ENCODE data around the gene CD58. TPM values are rescaled to one million over a fixed set of nuclear protein-coding genes. Genes with fewer than 3 reads are reported as not detected.
"Not testable (repeated sequence)": the region's sequence is repeated elsewhere in the genome, so short reads cannot be mapped to it uniquely, and the experiment has no call there.

CD58 gene
- total RNA-seq, 1 donor from 2014 or later = 40.6 TPM

DNA sequence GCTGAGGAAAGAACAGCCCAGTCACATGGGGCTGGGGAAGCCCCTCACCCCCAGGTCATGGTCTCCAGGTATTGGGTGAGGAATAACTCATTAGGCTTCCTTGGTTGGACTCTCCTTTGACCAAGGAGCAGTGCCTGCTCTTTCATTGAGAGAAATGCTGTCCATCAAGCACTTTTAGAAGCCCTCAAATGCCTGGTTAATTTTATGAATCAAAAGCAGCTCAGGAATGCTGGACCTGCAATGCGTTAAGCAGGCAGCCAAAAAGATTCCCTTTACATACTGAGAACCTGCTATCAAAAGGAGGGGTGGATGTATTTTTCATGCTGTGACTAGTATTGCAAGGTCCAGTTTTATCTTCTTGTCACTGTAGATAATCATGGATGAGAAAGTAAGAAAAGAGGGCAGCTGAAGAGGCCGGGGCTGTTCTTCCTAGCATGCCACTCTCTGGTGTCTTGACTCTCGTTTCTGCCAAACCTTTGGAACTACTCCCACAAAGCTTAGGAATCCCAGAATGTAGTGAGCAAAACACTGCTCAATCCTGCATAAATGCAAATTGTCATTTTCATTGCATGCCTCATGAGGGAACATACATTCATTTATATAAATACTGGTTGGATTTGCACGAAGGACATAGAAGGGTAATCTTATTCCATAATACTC, 2.1 kb upstream of the CD58 start:
- no peaks in the 10 kb centered on the region for H3K27me3 Mint-ChIP-seq (ENCODE audit: low read depth)
- intact Hi-C loops (cut with micrococcal nuclease) = loop anchor here (10.0 kb wide), 1 partner anchor 162 kb away; no protein-coding TSS in a partner anchor
- H3K27ac Mint-ChIP-seq = no peak overlapping the region
- peaks cover 55% of the 10 kb centered on the region for H3K4me1 Mint-ChIP-seq (ENCODE audit: low read depth)
- no peaks in the 10 kb centered on the region for H3K9me3 Mint-ChIP-seq
- peaks cover 23% of the 10 kb centered on the region for H3K36me3 Mint-ChIP-seq (ENCODE audit: low read depth)
- H3K4me3 Mint-ChIP-seq (ENCODE audit: low read depth) = no peak overlapping the region
- DNase-seq (ENCODE audit: low spot score) = no peak

DNA sequence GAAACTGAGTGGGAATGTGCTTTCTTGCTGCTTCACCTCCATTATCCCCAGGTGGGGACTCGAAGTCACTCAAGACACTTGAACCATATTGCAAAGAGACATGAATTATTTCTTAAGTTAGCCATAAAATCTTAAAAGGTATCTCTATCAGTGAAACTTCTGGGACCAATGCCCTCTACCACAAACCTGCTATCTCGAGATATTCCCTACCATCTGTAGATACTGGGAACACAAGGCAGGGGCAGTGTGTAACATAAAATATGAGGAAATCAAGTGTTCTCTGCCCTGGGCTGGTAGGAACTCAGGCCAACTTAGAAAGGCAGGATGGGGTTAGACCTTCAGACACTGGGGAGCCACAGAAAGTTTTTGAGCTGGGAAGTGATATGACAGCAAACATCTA, 1.3 kb upstream of the CD58 start:
- no peaks in the 10 kb centered on the region for H3K27me3 Mint-ChIP-seq (ENCODE audit: low read depth)
- no peak for DNase-seq (ENCODE audit: low spot score)
- intact Hi-C loops (cut with micrococcal nuclease) = loop anchor here (10.0 kb wide), 1 partner anchor 163 kb away; no protein-coding TSS in a partner anchor
- peak overlapping the region; percentile 84 for H3K27ac Mint-ChIP-seq
- H3K9me3 Mint-ChIP-seq = no peaks in the 10 kb centered on the region
- H3K4me1 Mint-ChIP-seq (ENCODE audit: low read depth) = peaks cover 59% of the 10 kb centered on the region
- H3K4me3 Mint-ChIP-seq (ENCODE audit: low read depth) = peak overlapping the region; percentile 97
- peaks cover 27% of the 10 kb centered on the region for H3K36me3 Mint-ChIP-seq (ENCODE audit: low read depth)

DNA sequence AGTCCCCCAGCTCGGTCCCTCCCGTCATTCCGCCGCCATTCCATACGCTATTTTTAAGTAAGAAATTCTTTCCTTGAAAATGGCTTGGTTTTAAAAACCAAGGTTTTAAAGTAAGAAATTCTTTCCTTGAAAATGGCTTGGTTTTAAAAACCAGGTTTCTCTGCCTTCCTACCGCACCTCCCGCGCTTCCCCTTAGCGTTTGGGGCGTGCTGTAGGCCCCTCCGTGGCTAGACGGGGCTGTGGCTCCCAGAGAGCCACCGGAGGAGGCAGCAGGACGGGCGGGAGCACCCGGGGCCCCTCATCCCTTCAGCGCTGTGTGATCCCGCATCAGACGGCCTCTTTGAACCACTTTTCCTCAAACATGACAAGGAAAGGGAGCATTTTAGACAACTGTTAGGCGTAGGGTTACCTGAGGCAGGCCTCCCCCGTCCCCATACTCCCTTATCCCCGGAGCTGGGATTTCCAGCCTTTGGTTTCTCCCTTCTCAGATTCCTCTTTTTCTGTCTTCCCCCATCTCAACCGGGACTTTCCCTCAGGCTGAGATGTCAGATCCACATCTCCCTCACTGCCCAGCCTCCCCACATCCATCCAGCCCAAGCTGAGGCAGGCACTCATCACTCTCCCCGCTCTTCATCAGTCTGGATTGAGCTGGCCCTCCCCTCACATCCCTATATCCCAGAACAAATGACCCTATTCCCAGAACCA, 541 bp upstream of the CD58 start:
- intact Hi-C loops (cut with micrococcal nuclease) = loop anchor here (10.0 kb wide), 1 partner anchor 163 kb away; no protein-coding TSS in a partner anchor
- H3K27me3 Mint-ChIP-seq (ENCODE audit: low read depth) = no peaks in the 10 kb centered on the region

DNA sequence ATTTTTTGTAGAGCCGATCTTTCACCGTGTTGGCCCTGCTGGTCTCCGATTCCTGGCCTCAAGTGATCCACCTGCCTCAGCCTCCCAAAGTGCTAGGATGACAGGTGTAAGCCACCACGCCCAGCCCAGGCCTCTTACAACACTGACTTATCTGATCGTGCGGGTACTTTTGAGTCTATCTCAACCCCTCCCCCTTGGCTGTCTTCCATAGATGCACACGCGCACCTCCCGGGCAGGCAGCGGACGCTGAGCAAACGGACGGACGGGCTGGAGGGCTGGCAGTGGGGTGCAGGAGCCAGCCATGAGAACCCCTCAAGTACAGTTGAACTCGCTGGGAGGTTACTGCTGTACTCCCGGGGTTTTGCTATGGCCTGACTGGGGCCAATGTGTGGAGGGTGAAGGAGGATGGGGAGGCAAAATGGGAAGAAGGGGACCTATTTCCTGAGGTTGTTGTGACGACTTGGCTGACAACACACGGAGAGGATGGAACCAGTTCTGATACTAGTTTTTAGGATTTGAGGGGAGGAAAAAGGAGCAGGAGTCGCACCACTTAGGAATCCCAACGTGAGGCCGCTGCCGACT, 959 bp downstream of the CD58 start:
- intact Hi-C loops (cut with micrococcal nuclease) = loop anchor here (2.0 to 10.0 kb wide), 2 partner anchors 61 to 165 kb away; no protein-coding TSS in a partner anchor
- peak overlapping the region; percentile 97 for H3K4me3 Mint-ChIP-seq (ENCODE audit: low read depth)
- H3K27me3 Mint-ChIP-seq (ENCODE audit: low read depth) = no peaks in the 10 kb centered on the region
- peak; percentile 28 for DNase-seq (ENCODE audit: low spot score)
- H3K27ac Mint-ChIP-seq = peak overlapping the region; percentile 91
- H3K9me3 Mint-ChIP-seq = peaks cover 3% of the 10 kb centered on the region
- peaks cover 62% of the 10 kb centered on the region for H3K4me1 Mint-ChIP-seq (ENCODE audit: low read depth)
- H3K36me3 Mint-ChIP-seq (ENCODE audit: low read depth) = peaks cover 44% of the 10 kb centered on the region

More for the DNA sequence above, 541 bp upstream of the CD58 start:
- DNase-seq (ENCODE audit: low spot score) = no peak
- Mint-ChIP-seq H3K4me1 (ENCODE audit: low read depth) (peaks cover 61% of the 10 kb centered on the region), H3K9me3 (no peaks in the 10 kb centered on the region), H3K36me3 (ENCODE audit: low read depth) (peaks cover 32% of the 10 kb centered on the region), H3K27ac (peak overlapping the region; percentile 84), H3K4me3 (ENCODE audit: low read depth) (peak overlapping the region; percentile 97)

DNA sequence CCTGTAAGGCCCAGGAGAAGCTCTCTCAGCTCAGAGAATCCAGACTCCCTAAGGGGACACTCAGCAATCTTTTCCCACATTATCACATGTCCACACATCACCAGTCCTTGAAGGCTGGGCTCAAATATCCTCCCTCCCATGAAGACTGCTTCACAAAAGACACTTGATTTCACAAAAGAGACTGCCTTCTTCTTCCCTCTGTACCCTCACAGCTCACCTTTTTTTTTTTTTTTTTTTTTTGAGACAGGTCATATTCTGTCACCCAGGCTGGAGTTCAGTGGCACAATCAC, 1.5 kb downstream of the CD58 start:
- Mint-ChIP-seq H3K27ac (peak overlapping the region; percentile 40), H3K9me3 (peaks cover 8% of the 10 kb centered on the region), H3K4me3 (ENCODE audit: low read depth) (peak overlapping the region; percentile 97), H3K36me3 (ENCODE audit: low read depth) (peaks cover 50% of the 10 kb centered on the region), H3K4me1 (ENCODE audit: low read depth) (peaks cover 61% of the 10 kb centered on the region), H3K27me3 (ENCODE audit: low read depth) (no peaks in the 10 kb centered on the region)
- intact Hi-C loops (cut with micrococcal nuclease) = loop anchor here (2.0 kb wide), 1 partner anchor 61 kb away; no protein-coding TSS in a partner anchor
- no peak for DNase-seq (ENCODE audit: low spot score)

DNA sequence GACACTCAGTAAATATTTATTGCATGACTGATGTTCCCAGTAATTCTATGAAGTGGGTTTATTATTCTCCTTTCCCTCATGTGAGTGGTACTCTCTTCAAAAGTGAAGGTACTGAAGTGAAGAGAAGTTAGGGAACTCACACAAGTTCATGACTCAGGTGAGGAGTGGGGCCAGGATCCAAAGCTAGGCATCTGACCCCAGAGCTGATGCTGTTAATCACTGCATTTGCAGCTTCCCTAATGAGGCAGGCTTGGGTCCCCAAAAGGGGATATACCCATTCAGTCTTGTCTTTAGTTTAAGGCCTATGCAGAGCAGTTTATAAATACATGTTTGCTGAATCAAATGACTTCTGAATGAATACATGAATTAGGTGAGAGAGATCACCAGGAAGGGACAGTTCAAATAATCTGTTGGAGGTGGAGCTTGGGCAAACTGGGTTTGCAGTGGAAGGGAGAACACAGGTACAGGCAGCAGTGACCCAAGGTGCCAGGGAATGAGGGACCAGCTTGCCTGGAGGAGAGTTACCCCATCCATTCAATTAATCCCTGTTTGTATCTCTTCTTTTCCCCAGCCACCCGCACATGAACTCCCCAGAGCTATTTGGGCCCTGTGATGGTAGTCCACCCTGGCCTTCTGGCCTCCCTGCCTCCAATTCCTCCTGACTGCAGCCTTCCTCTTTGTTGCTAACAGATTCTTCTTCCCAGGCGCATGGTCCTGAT, 2.0 kb downstream of the CD58 start:
- Mint-ChIP-seq H3K27me3 (ENCODE audit: low read depth) (no peaks in the 10 kb centered on the region), H3K27ac (peak overlapping the region; percentile 76), H3K36me3 (ENCODE audit: low read depth) (peaks cover 55% of the 10 kb centered on the region), H3K9me3 (peaks cover 13% of the 10 kb centered on the region), H3K4me3 (ENCODE audit: low read depth) (peak overlapping the region; percentile 97), H3K4me1 (ENCODE audit: low read depth) (peaks cover 61% of the 10 kb centered on the region)
- intact Hi-C loops (cut with micrococcal nuclease) = loop anchor here (1.0 to 2.0 kb wide), 2 partner anchors 10 to 60 kb away; no protein-coding TSS in a partner anchor
- DNase-seq (ENCODE audit: low spot score) = no peak

DNA sequence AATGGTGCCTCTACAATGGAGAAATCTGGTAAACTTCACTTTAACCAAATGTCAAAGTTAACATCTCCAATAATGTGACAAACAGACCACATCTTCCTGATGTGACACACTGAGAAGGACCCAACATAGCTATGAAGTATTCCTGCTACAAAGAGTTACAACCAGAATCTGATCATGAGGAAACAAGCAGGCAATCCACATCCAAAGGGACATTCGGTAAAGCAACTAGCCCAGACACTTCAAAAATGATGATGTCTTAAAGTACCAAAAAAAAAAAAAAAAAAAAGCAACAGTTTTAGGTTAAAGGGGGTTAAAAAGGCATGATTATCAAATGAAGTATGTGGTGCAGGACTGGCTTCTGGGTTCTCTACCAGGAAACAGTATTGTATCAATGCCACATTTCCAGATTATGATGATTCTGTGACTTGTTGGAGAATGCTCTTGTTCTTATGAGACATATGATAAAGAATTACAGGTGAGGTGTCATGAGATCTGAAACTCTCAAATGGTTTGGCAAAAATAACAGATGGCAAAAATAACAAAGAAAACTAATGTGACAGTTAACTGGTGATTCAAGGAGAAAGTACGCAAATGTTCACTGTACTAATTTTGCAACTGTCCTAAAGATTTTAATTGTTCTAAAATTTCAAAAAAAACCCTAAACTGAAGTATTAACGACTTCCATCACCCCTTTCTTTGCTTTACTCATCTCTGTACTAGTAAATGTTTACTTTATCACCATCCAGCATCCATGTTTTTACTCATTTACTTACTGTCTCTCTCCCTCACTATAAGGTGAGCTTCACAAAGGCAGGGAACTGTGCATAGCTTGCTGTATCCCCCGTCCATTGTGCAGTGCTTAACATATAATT, 2.8 kb downstream of the CD58 start:
- H3K4me3 Mint-ChIP-seq (ENCODE audit: low read depth) = peak overlapping the region; percentile 97
- H3K4me1 Mint-ChIP-seq (ENCODE audit: low read depth) = peaks cover 62% of the 10 kb centered on the region
- intact Hi-C loops (cut with micrococcal nuclease) = loop anchor here (1.0 to 2.0 kb wide), 2 partner anchors 9 to 59 kb away; no protein-coding TSS in a partner anchor
- DNase-seq (ENCODE audit: low spot score) = no peak
- H3K36me3 Mint-ChIP-seq (ENCODE audit: low read depth) = peaks cover 63% of the 10 kb centered on the region
- H3K9me3 Mint-ChIP-seq = peaks cover 20% of the 10 kb centered on the region
- H3K27ac Mint-ChIP-seq = peak overlapping the region; percentile 76
- no peaks in the 10 kb centered on the region for H3K27me3 Mint-ChIP-seq (ENCODE audit: low read depth)

DNA sequence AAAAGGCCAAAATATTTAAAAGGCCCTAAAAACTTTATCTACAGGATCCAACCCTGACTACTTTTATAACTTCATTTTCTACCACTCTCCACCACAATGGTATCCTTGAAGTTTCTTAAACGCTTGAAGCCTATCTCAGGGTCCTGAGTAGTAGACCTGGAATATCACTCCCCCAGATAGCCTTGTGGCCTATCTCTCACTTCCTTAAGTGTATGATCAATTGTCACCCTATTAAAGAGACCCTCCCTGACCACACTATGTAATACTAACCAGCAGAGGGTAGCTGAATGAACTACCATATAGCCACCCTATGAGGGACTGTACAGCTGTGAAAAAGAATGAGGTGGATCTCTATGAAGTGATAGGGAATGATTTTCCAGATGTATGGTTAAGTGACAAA, 5.6 kb downstream of the CD58 start:
- peaks cover 28% of the 10 kb centered on the region for H3K9me3 Mint-ChIP-seq
- no peak overlapping the region for H3K4me3 Mint-ChIP-seq (ENCODE audit: low read depth)
- H3K36me3 Mint-ChIP-seq (ENCODE audit: low read depth) = peaks cover 84% of the 10 kb centered on the region
- intact Hi-C loops (cut with micrococcal nuclease) = no loop called here
- H3K27me3 Mint-ChIP-seq (ENCODE audit: low read depth) = no peaks in the 10 kb centered on the region
- H3K4me1 Mint-ChIP-seq (ENCODE audit: low read depth) = peaks cover 74% of the 10 kb centered on the region
- H3K27ac Mint-ChIP-seq = no peak overlapping the region
- DNase-seq (ENCODE audit: low spot score) = no peak

DNA sequence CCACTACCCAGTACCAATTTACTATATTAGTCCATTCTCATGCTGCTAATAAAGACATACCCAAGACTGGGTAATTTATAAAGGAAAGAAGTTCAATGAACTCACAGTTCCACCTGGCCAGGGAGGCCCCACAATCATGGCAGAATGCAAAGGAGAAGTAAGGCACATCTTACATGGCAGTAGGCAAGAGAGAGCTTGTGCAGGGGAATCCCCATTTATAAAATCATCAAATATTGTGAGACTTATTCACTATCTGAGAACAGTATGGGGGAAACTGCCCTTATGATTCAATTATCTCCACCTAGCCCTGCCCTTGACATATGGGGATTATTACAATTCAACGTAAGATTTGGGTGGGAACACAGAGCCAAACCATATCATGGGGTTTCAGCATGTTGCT, 6.4 kb downstream of the CD58 start:
- Mint-ChIP-seq H3K27me3 (ENCODE audit: low read depth) (no peaks in the 10 kb centered on the region), H3K27ac (no peak overlapping the region), H3K4me3 (ENCODE audit: low read depth) (no peak overlapping the region)

DNA sequence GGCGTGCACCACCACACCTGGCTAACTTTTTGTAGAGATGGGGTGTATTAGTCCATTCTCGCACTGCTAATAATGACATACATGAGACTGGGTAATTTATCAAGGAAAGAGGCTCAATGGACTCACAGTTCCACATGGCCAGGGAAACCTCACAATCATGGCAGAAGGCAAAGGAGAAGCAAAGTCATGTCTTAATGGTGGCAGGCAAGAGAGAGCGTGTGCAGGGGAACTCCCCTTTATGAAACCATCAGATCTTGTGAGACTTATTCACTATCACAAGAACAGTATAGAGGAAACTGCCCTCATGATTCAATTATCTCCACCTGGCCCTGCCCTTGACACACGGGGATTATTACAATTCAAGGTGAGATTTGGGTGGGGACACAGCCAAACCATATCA, 8.4 kb downstream of the CD58 start:
- H3K27me3 Mint-ChIP-seq (ENCODE audit: low read depth); intact Hi-C loops (cut with micrococcal nuclease); DNase-seq (ENCODE audit: low spot score); H3K4me3 Mint-ChIP-seq (ENCODE audit: low read depth): not testable (repeated sequence)
- peaks cover 72% of the 10 kb centered on the region for H3K4me1 Mint-ChIP-seq (ENCODE audit: low read depth)
- peaks cover 28% of the 10 kb centered on the region for H3K9me3 Mint-ChIP-seq
- peaks cover 79% of the 10 kb centered on the region for H3K36me3 Mint-ChIP-seq (ENCODE audit: low read depth)
- peak overlapping the region; percentile 44 for H3K27ac Mint-ChIP-seq

More for the DNA sequence above, 6.4 kb downstream of the CD58 start:
- DNase-seq (ENCODE audit: low spot score) = no peak
- intact Hi-C loops (cut with micrococcal nuclease) = no loop called here
- peaks cover 72% of the 10 kb centered on the region for H3K4me1 Mint-ChIP-seq (ENCODE audit: low read depth)
- peaks cover 28% of the 10 kb centered on the region for H3K9me3 Mint-ChIP-seq
- peaks cover 79% of the 10 kb centered on the region for H3K36me3 Mint-ChIP-seq (ENCODE audit: low read depth)

DNA sequence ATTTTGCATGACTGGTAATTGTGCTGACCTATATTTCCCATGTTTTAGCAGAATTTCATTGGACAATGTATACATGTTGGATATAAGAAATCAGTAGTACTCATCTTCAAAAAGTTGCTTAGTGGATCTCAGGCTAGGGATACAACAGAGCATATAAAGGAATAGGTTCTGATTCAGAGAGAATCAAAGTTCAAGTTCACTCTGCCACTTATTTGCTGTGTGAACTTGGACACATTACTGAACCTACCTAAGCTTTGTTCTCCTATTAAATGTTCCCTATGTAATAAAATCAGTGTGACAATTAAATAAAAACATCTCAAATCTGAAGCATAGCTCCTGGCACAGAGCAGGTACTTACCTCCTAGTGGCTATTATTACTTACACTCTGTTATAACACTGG, 9.3 kb downstream of the CD58 start:
- Mint-ChIP-seq H3K4me3 (ENCODE audit: low read depth) (no peak overlapping the region), H3K27me3 (ENCODE audit: low read depth) (no peaks in the 10 kb centered on the region), H3K27ac (no peak overlapping the region), H3K4me1 (ENCODE audit: low read depth) (peaks cover 77% of the 10 kb centered on the region), H3K36me3 (ENCODE audit: low read depth) (peaks cover 82% of the 10 kb centered on the region), H3K9me3 (peaks cover 28% of the 10 kb centered on the region)
- no peak for DNase-seq (ENCODE audit: low spot score)
- intact Hi-C loops (cut with micrococcal nuclease) = no loop called here
